ENCODE measurements around the gene FAM184B. TPM values are rescaled to one million over a fixed set of nuclear protein-coding genes. Genes with fewer than 3 reads are reported as not detected.

FAM184B gene
- polyA plus RNA-seq, 2 of the 4 experiments (the other 2 are of a cell fraction): not detected

DNA sequence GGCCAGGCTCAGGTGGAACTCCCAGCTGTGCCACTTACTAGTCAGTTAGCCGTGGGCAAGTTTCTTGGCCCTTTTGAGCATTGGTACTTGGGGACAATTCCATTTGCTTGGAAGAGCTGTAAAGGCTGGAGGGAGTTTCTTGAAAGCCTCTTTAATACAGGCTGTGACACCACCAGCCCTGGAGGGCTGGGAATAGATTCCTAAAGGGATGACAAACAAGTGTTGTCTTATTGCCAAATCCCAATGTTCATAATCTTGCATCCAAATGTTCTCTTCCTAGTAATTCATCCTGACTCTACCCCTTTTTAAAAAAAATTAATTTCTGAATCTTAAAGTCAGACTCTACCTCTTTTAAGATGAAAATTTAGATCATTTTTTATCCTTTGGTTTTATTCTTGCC, 181.6 kb downstream of the FAM184B start:
- 100% methylated on average over 1 of the region's 1 CpG for WGBS (ENCODE audit: missing lambda C conversion rate)
- ATAC-seq (no peak), FAIRE-seq (no peak), DNase-seq (ENCODE audit: low read depth in 1 of 2, low spot score in 1 of 2) (no peak)
- ChIA-PET CTCF (interaction anchor here (0.6 to 1.0 kb wide), 3 partner anchors 51 to 116 kb away, joined by 3 to 5 read pairs (median 3); no protein-coding TSS in a partner anchor), POLR2A (no interaction called here)
- no peaks in the 10 kb centered on the region for H3K4me1 ChIP-seq
- TF ChIP-seq, protein P1, sequence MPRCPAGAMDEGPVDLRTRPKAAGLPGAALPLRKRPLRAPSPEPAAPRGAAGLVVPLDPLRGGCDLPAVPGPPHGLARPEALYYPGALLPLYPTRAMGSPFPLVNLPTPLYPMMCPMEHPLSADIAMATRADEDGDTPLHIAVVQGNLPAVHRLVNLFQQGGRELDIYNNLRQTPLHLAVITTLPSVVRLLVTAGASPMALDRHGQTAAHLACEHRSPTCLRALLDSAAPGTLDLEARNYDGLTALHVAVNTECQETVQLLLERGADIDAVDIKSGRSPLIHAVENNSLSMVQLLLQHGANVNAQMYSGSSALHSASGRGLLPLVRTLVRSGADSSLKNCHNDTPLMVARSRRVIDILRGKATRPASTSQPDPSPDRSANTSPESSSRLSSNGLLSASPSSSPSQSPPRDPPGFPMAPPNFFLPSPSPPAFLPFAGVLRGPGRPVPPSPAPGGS (IDR thresholded peaks at IDR 0.05): no peak
- TF ChIP-seq SREBF2 (IDR thresholded peaks at IDR 0.05) (no peak), CHD2 (IDR thresholded peaks at IDR 0.05; ENCODE audit: low read length, partially characterized antibody) (no peak), MYC (IDR thresholded peaks at IDR 0.05; ENCODE audit: borderline replicate concordance, low read length) (no peak), MAX (IDR thresholded peaks at IDR 0.05) (no peak), KDM5A (IDR thresholded peaks at IDR 0.05) (no peak), HES2 (IDR thresholded peaks at IDR 0.05) (no peak), CBX2 (IDR thresholded peaks at IDR 0.05; ENCODE audit: borderline replicate concordance, low read depth) (no peak), MAFK (IDR thresholded peaks at IDR 0.05; ENCODE audit: partially characterized antibody) (no peak)
- TF ChIP-seq, protein P2, sequence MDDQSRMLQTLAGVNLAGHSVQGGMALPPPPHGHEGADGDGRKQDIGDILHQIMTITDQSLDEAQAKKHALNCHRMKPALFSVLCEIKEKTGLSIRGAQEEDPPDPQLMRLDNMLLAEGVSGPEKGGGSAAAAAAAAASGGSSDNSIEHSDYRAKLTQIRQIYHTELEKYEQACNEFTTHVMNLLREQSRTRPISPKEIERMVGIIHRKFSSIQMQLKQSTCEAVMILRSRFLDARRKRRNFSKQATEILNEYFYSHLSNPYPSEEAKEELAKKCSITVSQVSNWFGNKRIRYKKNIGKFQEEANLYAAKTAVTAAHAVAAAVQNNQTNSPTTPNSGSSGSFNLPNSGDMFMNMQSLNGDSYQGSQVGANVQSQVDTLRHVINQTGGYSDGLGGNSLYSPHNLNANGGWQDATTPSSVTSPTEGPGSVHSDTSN (IDR thresholded peaks at IDR 0.05): no peak
- H3K4me3 ChIP-seq: no peak overlapping the region
- H3K9me3 ChIP-seq: no peaks in the 10 kb centered on the region
- no peak overlapping the region for H3K4me2 ChIP-seq
- H3K27ac ChIP-seq: no peak overlapping the region

GRCh38 chr4:17597517-17597916, 183.9 kb downstream of the FAM184B start:
- Histone ChIP-seq H3K4me1 (no peaks in the 10 kb centered on the region), H3K4me2 (no peak overlapping the region), H3K27ac (no peak overlapping the region), H3K9me3 (no peaks in the 10 kb centered on the region), H3K4me3 (no peak overlapping the region)
- ChIA-PET CTCF (interaction anchor here (0.6 to 1.9 kb wide), 11 partner anchors 8 to 219 kb away, joined by 3 to 6 read pairs (median 3); no protein-coding TSS in a partner anchor), POLR2A (no interaction called here)
- ATAC-seq: peak; percentile 86 to 90
- no peak for FAIRE-seq
- WGBS (ENCODE audit: missing lambda C conversion rate): 46% methylated on average over 7 of the region's 7 CpGs
- TF ChIP-seq HES2 (IDR thresholded peaks at IDR 0.05): no peak
- TF ChIP-seq HDAC2 (IDR thresholded peaks at IDR 0.05): no peak
- TF ChIP-seq RAD21 (conservative IDR thresholded peaks at IDR 0.05 in 1 of 2, IDR thresholded peaks at IDR 0.05 in 1 of 2): peak; percentile 42 to 43; a peak in 4 of 5 replicates
- TF ChIP-seq NR3C1 (IDR thresholded peaks at IDR 0.05): no peak
- TF ChIP-seq, protein P3, sequence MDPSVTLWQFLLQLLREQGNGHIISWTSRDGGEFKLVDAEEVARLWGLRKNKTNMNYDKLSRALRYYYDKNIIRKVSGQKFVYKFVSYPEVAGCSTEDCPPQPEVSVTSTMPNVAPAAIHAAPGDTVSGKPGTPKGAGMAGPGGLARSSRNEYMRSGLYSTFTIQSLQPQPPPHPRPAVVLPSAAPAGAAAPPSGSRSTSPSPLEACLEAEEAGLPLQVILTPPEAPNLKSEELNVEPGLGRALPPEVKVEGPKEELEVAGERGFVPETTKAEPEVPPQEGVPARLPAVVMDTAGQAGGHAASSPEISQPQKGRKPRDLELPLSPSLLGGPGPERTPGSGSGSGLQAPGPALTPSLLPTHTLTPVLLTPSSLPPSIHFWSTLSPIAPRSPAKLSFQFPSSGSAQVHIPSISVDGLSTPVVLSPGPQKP (IDR thresholded peaks at IDR 0.05; ENCODE audit: low read depth, low read length): no peak
- TF ChIP-seq, protein P4, sequence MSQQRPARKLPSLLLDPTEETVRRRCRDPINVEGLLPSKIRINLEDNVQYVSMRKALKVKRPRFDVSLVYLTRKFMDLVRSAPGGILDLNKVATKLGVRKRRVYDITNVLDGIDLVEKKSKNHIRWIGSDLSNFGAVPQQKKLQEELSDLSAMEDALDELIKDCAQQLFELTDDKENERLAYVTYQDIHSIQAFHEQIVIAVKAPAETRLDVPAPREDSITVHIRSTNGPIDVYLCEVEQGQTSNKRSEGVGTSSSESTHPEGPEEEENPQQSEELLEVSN (IDR thresholded peaks at IDR 0.05; ENCODE audit: borderline replicate concordance, low read depth): no peak
- TF ChIP-seq JUN (IDR thresholded peaks at IDR 0.05): no peak
- peak; percentile 35 for TF ChIP-seq CTCF (IDR thresholded peaks at IDR 0.05)
- no peak for TF ChIP-seq HOXA7 (CRISPR knock-in tag; IDR thresholded peaks at IDR 0.05)
- no peak for TF ChIP-seq MAFK (IDR thresholded peaks at IDR 0.05; ENCODE audit: partially characterized antibody)
- TF ChIP-seq ATOH8 (CRISPR knock-in tag; IDR thresholded peaks at IDR 0.05; ENCODE audit: low read depth): no peak
- TF ChIP-seq SMC3 (IDR thresholded peaks at IDR 0.05): peak; percentile 29; the same call in 1 of the 3 replicates
- TF ChIP-seq ZFP36 (IDR thresholded peaks at IDR 0.05; ENCODE audit: borderline replicate concordance, partially characterized antibody): no peak
- peak in 1 of 2 experiments; percentile 34 for DNase-seq (ENCODE audit: low read depth in 1 of 2, low spot score in 1 of 2)
